ENCODE results near the gene RABGAP1L.

GRCh38 chr1:174358344-174358743 is 199.0 kb downstream of the RABGAP1L start:
- TF ChIP-seq CTCF (optimal IDR thresholded peaks at IDR 0.05 in 1 of 3, IDR thresholded peaks at IDR 0.05 in 1 of 3, conservative IDR thresholded peaks at IDR 0.05 in 1 of 3; ENCODE audit: extremely low read depth in 1 of 3, insufficient read depth in 2 of 3, low read length in 3 of 3) = no peak
- no peak for TF ChIP-seq EZH2 (IDR thresholded peaks at IDR 0.05; ENCODE audit: low read length)

Measured in keratinocyte (primary cell).